ENCODE measurements around the gene SNAP91. TPM values are rescaled to one million over a fixed set of nuclear protein-coding genes. Genes with fewer than 3 reads are reported as not detected.

The SNAP91 gene
- total RNA-seq, 2 donors from 2014 or later: 0.24 to 0.25 TPM

DNA sequence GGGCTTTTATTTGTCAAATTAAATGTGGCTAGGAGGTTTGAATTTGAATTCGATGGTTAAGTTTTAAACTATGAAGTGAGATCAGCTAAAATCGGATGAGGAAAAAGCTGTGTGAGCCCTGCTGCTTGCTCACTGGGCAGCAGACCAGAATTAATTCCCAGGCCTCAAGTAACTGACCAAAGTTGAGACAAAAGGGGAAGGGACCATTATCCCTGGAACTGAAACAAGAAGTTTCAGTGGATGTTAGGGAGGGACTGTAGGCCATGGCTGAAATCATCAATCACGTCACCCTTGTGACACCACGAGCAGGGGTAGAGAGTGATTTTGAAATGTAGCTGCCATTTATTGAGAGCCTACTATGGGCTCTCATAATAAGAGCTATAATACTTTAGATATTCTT is 203.5 kb downstream of the SNAP91 start:
- ATAC-seq (no peak), DNase-seq (no peak)
- intact Hi-C loops (cut with DNase I, micrococcal nuclease): no loop called here

Other genes starting within 250 kb of the SNAP91 start
- gene PRSS35, start 196.6 kb downstream of the SNAP91 start, total RNA-seq: not detected
- gene RIPPLY2, start 144.3 kb upstream of the SNAP91 start, total RNA-seq: under 1 TPM in 1 of 2 donors, not detected in 1; 0.22 TPM
- 10 to 100 TPM; 30.5 to 31.9 TPM for gene CYB5R4, start 150.6 kb upstream of the SNAP91 start, total RNA-seq